NCI-H2029 (cell line): Measurements from ENCODE around the gene GPR12.

Experiments
- DNase-seq: peaks from one replicate; lab custom pipeline; 2025; lab: John Stamatoyannopoulos, UW

Gene GPR12

GRCh38 chr13:26759907-26760831 is at the start of gene GPR12:
TSS of gene GPR12 (minus strand) at chr13:26760786. CDS start at chr13:26759827, 959 bp downstream.
- no peak for DNase-seq

- no peak for DNase-seq
Observed at GRCh38 chr13:26810095-26810494, 49.5 kb upstream of the GPR12 start.

DNA sequence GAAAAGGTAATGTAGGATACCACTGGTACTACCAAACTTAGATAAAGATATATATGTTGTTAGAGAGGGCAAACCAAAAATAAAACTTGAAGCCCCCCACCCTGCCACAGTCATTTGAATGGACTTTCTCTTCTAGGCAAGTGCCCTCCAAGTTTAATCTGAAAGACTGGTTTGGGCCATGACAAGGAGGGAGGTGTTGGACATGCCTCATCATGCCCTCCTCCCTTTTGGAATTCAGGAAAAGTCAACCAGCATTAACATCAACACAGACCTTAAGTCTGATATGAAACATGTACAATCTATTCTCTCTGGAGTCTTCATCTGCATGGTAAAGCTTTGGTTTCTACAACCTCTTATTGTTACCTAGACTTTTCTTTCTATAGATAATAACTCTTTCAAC is 46.3 kb upstream of the GPR12 start:
- DNase-seq = no peak

DNA sequence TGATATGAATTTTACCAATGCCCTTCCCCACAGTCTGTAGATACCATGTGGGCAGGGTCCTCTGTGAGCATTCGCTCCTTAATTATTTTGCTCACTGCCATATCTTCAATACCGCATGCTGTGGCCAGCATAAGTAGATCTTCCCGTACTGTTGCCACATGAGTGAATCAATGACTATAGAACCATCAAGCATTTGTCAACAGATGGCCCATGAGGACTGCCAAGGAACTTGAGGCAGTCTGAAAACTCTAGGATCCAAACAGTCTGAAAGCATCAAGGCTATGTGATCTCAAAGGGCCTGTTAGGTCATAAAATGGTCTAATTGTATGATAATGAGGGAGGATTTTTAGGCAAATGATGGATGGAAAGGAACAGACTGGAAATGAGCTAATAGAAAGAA is 27.4 kb upstream of the GPR12 start:
- no peak for DNase-seq

GRCh38 chr13:26786651-26787295 is 26.2 kb upstream of the GPR12 start:
- DNase-seq = no peak

DNA sequence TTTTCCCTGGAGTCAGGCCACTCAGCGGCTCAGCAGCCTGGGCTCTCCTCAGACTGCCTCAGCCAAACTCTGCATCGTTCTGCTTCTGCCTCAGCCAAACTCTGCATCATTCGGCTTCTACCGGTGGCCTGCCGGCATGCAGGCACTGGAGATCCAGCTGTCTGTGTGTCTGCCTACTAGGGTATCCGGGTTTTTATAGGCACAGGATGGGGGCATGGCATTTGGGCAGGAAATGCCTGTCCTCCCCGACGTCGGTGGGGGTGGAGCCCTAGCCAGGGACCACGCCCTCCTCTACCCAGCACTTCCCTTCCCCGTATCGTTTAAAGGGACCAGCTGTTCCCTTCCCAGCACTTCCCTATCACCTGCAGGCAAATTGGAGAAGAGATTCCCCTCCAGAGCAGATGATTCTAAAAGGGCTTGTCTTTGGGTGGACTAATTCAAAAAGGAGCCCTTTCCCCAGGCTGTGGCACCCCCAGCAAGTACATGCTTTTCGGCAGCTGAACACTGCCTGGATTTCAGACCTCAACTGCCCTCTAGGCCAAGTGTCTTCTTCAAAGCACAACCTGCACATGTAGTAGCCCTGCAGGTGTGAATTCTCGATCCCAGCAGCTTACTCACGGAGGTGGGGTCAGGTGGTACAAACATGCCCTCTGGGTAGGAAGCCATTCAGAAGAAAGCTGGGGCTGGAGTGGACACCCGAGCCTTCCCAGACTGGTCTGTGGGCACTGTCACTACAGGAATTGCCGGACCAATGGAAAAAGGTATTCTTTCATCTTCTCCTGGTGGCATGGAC is 25.4 kb upstream of the GPR12 start:
- DNase-seq = no peak

GRCh38 chr13:26784704-26785639 is 24.4 kb upstream of the GPR12 start:
- DNase-seq = no peak

GRCh38 chr13:26780411-26780810 is 19.8 kb upstream of the GPR12 start:
- DNase-seq = no peak

- DNase-seq = no peak
Observed at GRCh38 chr13:26779321-26779720, 18.7 kb upstream of the GPR12 start.

DNA sequence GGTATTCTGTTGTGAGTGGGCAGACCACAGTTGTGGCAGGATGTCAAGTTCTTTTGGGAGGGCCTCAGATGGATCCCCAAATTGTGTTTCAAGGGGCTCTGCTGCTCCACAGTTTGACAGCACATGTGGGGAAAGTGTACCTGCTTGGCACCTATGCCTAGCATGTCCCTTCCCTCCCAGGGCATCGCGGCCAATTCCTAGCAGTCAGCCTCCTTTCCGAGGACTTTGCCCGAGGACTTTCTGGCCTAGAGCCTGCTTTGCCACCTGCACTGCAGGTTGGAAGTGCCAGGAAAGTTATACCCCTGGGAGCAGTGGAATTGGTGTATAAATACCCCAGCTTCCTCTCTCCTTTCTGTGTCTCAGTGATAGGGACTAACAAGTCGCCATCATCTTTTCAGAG is 11.9 kb upstream of the GPR12 start:
- no peak for DNase-seq

GRCh38 chr13:26771796-26772195 is 11.2 kb upstream of the GPR12 start:
- no peak for DNase-seq

- DNase-seq = peak; percentile 16
Observed at GRCh38 chr13:26762745-26763345, 2.3 kb upstream of the GPR12 start.

- no peak for DNase-seq
Observed at GRCh38 chr13:26760832-26761582, 421 bp upstream of the GPR12 start.

- DNase-seq = no peak
Observed at GRCh38 chr13:26759249-26759906, 1.2 kb downstream of the GPR12 start.

DNA sequence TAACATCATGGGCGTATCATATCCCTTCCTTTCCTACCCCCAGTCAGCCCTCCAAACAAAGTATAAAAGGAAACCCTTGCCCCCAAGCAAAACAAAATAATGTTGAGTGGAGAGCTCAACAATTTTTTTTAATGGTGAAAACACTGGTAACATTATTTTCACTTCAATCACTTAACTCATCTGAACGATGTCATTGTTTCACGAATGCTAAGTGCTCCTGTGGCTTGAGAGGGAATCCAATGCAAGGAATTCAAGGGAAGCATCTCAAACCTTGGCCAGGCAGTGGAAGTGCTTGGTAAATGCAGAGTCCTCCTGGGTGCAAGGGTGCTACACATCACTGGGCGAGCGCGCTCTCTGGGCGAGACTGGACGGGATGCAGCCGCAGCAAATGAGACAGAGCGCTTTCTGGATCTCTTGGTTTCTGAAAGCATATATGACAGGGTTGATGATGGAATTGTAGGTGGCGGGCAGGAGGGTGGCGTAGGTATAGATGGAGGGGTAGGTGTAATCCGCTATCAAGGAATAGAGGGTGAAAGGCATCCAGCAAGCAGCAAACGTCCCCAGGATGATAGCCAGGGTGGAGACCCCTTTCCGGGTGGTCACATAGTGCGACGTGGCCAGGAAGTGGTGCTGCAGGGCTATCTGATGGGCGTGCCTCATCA is 2.0 kb downstream of the GPR12 start:
- DNase-seq = no peak

DNA sequence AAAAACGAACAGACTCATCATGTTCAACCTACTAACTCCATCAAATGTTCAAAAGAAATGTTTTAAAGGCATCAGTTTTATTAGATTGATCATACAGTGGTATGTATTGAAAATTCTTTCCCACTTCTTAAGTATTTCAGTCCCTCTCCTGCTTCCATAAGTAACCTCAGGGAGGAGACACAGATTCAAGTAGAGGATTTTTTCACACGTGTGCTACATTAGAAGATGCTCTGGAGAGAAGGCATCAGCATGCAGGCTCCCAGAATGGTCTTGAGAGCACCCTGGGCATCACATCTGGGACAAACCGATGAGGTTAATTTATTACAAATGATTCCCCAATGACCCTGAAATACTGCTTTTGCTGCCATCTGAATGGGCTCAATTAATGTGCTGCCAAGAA is 3.6 kb downstream of the GPR12 start:
- no peak for DNase-seq

GRCh38 chr13:26752671-26753070 is 7.9 kb downstream of the GPR12 start:
- DNase-seq = no peak

DNA sequence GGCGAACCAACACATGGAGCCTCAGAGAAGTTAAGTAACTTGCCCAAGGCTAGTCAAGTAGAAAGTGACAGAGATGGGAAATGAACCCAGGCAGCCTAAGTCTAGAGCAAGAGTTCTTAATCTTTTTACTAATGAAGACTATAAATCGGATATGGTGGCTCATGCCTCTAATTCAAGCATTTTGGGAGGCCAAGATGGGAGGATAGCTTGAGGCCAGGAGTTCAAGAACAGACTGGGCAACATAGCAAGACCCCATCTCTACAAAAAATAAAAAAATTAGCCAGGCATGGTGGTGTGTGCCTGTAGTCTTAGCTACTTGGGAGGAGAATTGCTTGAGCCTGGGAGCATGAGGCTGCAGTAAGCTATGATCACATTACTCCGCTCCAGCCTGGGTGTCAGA is 10.7 kb downstream of the GPR12 start:
- no peak for DNase-seq

DNA sequence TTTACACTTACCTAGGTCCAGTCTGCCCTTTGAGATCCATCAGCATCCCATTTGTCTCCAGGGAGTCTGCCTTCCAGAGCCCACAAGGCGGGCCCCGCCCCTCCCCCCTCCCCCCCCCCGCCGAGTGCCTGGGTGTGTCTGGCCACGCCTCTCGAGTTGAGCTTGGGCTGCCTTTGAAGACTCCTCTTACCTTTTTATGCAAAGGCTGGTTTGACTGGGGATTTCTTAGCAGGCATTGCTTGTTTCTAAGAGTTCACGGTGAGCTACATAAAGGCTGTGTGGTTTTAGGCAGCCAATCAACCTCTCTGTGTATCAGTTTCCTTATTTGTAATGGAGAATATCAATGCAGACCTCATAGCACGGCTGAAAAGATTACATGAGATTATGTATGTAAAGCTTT is 11.3 kb downstream of the GPR12 start:
- no peak for DNase-seq
